Loucy (cell line): Measurements from ENCODE around the gene TMEM163.

ENCODE experiments used
- H2AFZ ChIP-seq: fragments of 200-600 bp; sonication (generic); 2 replicates; pipeline ENCODE4 v1.6.0; 2016; ENCODE audit warnings: antibody characterized with exemption, mild to moderate bottlenecking, low read length, moderate library complexity
- H3F3A ChIP-seq: fragments of 200-600 bp; 2 replicates; pipeline ENCODE4 v1.6.0; 2016; ENCODE audit warnings: antibody characterized with exemption, low read depth, mild to moderate bottlenecking
- H3K27me3 ChIP-seq: fragments of 200-600 bp; sonication (generic); 2 replicates; pipeline ENCODE4 v1.6.1; 2014; ENCODE audit warnings: low read length, mild to moderate bottlenecking; ENCODE audit not compliant: insufficient read depth, poor library complexity, severe bottlenecking
- H3K36me3 ChIP-seq: fragments of 200-600 bp; sonication (generic); 2 replicates; pipeline ENCODE4 v1.6.1; 2016; ENCODE audit warnings: low read length; ENCODE audit not compliant: insufficient read depth
- H3K4me1 ChIP-seq: fragments of 200-600 bp; sonication (generic); 2 replicates; pipeline ENCODE4 v1.5.1; 2014; ENCODE audit warnings: low read length, mild to moderate bottlenecking; ENCODE audit not compliant: insufficient read depth, poor library complexity, severe bottlenecking
- H3K4me2 ChIP-seq: fragments of 200-600 bp; sonication (generic); 2 replicates; pipeline ENCODE4 v1.6.0; 2014; ENCODE audit warnings: antibody characterized with exemption, low read length, low read depth, mild to moderate bottlenecking; ENCODE audit not compliant: poor library complexity, severe bottlenecking
- H3K4me3 ChIP-seq: fragments of 200-600 bp; sonication (generic); 2 replicates; pipeline ENCODE4 v1.5.1; 2014; ENCODE audit warnings: low read length, mild to moderate bottlenecking, mixed read lengths; ENCODE audit not compliant: poor library complexity, severe bottlenecking
- H3K79me2 ChIP-seq: fragments of 200-600 bp; sonication (generic); 2 replicates; pipeline ENCODE4 v1.6.1; 2014; ENCODE audit warnings: low read length; ENCODE audit not compliant: insufficient read depth
- H3K9ac ChIP-seq: fragments of 200-600 bp; sonication (generic); 2 replicates; pipeline ENCODE4 v1.6.0; 2014; ENCODE audit warnings: mild to moderate bottlenecking, low read depth, low read length, moderate library complexity; ENCODE audit not compliant: poor library complexity, severe bottlenecking
- H3K9me2 ChIP-seq: fragments of 200-600 bp; sonication (generic); replicated peaks from 2 replicates; pipeline ENCODE4 v1.6.1; 2016; ENCODE audit warnings: low read depth, low read length, mixed read lengths
- H3K9me3 ChIP-seq: fragments of 200-600 bp; sonication (generic); 2 replicates; pipeline ENCODE4 v1.6.1; 2014; ENCODE audit warnings: mild to moderate bottlenecking, antibody characterized with exemption, low read length, low read depth; ENCODE audit not compliant: insufficient read depth
- H4K20me1 ChIP-seq: fragments of 200-600 bp; sonication (generic); 2 replicates; pipeline ENCODE4 v1.6.0; 2014; ENCODE audit warnings: antibody characterized with exemption, low read length, mild to moderate bottlenecking; ENCODE audit not compliant: insufficient read depth, poor library complexity, severe bottlenecking
- CTCF ChIP-seq: fragments of 200-600 bp; sonication (generic); conservative IDR thresholded peaks from 2 replicates; pipeline ENCODE4 v1.5.1; 2014; ENCODE audit warnings: mild to moderate bottlenecking, antibody characterized with exemption, low read length
- EZH2phosphoT487 ChIP-seq: fragments of 200-600 bp; IDR thresholded peaks from 2 replicates; pipeline ENCODE4 v1.6.1; 2018; ENCODE audit warnings: antibody characterized with exemption, mild to moderate bottlenecking, moderate library complexity, borderline replicate concordance

Gene TMEM163

GRCh38 chr2:134764164-134764563, 45.4 kb upstream of the TMEM163 start:
- no peak overlapping the region for H3K4me2 ChIP-seq
- H3K9me2 ChIP-seq: no peaks in the 10 kb centered on the region
- no peak overlapping the region for H2AFZ ChIP-seq
- no peaks in the 10 kb centered on the region for H3F3A ChIP-seq
- no peaks in the 10 kb centered on the region for H3K4me1 ChIP-seq
- no peaks in the 10 kb centered on the region for H3K9me3 ChIP-seq
- H3K27me3 ChIP-seq: no peaks in the 10 kb centered on the region
- no peaks in the 10 kb centered on the region for H3K79me2 ChIP-seq
- H3K4me3 ChIP-seq: no peak overlapping the region
- H3K36me3 ChIP-seq: no peaks in the 10 kb centered on the region
- H3K9ac ChIP-seq: no peak overlapping the region
- TF ChIP-seq CTCF: no peak
- no peak for TF ChIP-seq EZH2phosphoT487
- H4K20me1 ChIP-seq: no peaks in the 10 kb centered on the region

GRCh38 chr2:134763164-134763710, 44.4 kb upstream of the TMEM163 start:
- H3K79me2 ChIP-seq: no peaks in the 10 kb centered on the region
- no peak overlapping the region for H3K4me2 ChIP-seq
- H3K36me3 ChIP-seq: no peaks in the 10 kb centered on the region

GRCh38 chr2:134762508-134762907, 43.7 kb upstream of the TMEM163 start:
- Histone ChIP-seq H3K4me2 (no peak overlapping the region), H2AFZ (no peak overlapping the region), H3K27me3 (no peaks in the 10 kb centered on the region), H3K9me3 (no peaks in the 10 kb centered on the region), H4K20me1 (no peaks in the 10 kb centered on the region), H3K4me3 (no peak overlapping the region), H3K9ac (no peak overlapping the region), H3K4me1 (no peaks in the 10 kb centered on the region), H3F3A (no peaks in the 10 kb centered on the region), H3K79me2 (no peaks in the 10 kb centered on the region), H3K9me2 (no peaks in the 10 kb centered on the region), H3K36me3 (no peaks in the 10 kb centered on the region)
- TF ChIP-seq EZH2phosphoT487: no peak
- TF ChIP-seq CTCF: no peak

More at GRCh38 chr2:134763164-134763710, 44.4 kb upstream of the TMEM163 start:
- no peaks in the 10 kb centered on the region for H3K4me1 ChIP-seq
- no peak overlapping the region for H3K4me3 ChIP-seq
- H3K27me3 ChIP-seq: no peaks in the 10 kb centered on the region
- H3K9me3 ChIP-seq: no peaks in the 10 kb centered on the region
- no peaks in the 10 kb centered on the region for H4K20me1 ChIP-seq
- H3K9me2 ChIP-seq: no peaks in the 10 kb centered on the region
- no peak for TF ChIP-seq CTCF
- no peak for TF ChIP-seq EZH2phosphoT487
- no peak overlapping the region for H2AFZ ChIP-seq
- H3K9ac ChIP-seq: no peak overlapping the region
- H3F3A ChIP-seq: no peaks in the 10 kb centered on the region
